ENCODE measurements around the gene B3GNT9. TPM values are rescaled to one million over a fixed set of nuclear protein-coding genes. Genes with fewer than 3 reads are reported as not detected.

Gene B3GNT9
- 33.4 and 51.1 TPM in 2 replicates for total RNA-seq

DNA sequence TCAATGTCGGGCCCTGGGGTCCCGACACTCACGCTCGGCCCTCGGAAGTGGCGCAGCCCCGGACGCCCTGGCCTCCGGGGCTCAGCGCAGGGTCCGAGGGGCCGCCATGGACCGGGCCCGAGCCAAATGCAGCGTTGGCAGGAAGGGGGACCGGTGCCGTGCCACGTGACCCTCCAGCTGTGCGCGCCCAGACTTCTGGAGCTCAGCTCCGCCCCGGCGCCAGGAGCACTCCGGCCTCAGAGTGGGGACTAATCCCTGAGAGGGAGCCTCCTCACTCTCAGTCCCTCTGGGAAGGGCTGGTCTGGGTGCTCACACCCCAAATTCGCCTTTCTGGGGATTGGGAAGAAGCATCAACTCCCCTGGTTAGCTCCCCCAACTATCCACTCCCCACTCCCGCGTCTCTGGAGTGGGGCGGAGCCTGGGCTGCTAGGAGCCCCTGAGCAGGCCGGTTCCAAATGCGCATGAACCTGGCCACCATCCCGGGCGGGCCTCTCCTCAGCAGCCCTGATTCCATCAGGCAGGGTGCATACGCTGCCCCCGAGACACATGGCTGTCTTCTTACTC is at the start of gene B3GNT9:
B3GNT9 (minus strand) TSS at position 166 of the 564 bp plus-strand sequence. CDS start 513 bp downstream, outside the sequence.

DNA sequence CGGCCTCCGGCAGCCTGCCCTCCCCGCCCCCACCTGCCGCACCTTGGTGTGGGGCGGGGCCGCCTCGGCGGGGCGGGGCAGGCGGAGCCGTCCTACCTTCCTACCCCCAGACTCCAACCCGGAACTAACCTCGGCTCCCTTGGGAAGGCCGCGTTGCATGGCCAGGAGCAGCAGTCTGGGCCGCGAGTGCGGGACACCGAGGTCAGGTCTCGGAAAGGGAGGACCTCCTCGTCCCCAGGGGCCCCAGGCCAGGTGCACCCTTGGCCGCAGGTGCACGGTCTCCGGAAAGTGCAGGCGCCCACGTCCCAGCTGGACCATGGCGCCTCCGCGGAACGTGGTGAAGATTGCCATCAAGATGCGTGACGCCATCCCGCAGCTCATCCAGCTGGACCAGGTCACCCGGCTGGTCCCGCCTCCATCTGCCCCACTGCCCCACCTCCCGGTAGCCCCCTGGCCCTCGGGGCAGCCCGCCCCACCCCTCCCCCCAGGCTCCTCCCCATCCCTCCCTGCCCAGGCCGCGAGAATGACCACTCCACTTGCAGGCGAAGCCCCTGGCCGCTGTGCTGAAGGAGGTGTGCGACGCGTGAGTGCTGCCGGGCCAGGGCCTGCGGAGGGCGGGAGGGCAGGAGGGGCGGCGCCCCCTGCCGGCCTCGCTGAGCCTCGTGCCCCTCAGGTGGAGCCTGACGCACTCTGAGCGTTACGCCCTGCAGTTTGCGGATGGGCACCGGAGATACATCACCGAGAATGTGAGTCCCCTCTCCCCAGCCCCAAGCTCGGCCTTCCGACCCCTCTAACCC is 48.4 kb upstream of the B3GNT9 start, which contains the start of gene ELMO3:
ELMO3 (plus strand) TSS at position 121 of the 797 bp plus-strand sequence; CDS start at position 317, 196 bp downstream.

GRCh38 chr16:67191995-67192681 is 41.3 kb upstream of the B3GNT9 start, which contains the start of gene E2F4:
TSS of gene E2F4 (plus strand) at chr16:67192155. CDS start at chr16:67192228, 73 bp downstream.

GRCh38 chr16:67190041-67190440 is 39.2 kb upstream of the B3GNT9 start, which contains the start of gene EXOC3L1:
TSS of gene EXOC3L1 (minus strand) at chr16:67190136. CDS start at chr16:67189676, 460 bp downstream.

GRCh38 chr16:67183627-67184452 is 33.0 kb upstream of the B3GNT9 start, which contains the start of gene MATCAP1:
TSS of gene MATCAP1 (minus strand) at chr16:67183963. CDS start at chr16:67180610, 3,353 bp downstream.

GRCh38 chr16:67170168-67170948 is 19.6 kb upstream of the B3GNT9 start, which contains the start of gene NOL3:
TSS of gene NOL3 (plus strand) at chr16:67170538.

GRCh38 chr16:67164599-67165061 is 13.8 kb upstream of the B3GNT9 start, which contains the start of gene HSF4:
TSS of gene HSF4 (plus strand) at chr16:67164745. CDS start at chr16:67164812, 67 bp downstream.

GRCh38 chr16:67109407-67110135 is 41.2 kb downstream of the B3GNT9 start, which contains the start of gene PHAF1:
TSS of gene PHAF1 (plus strand) at chr16:67109941. CDS start at chr16:67110176, 235 bp downstream.

Other genes starting within 250 kb of the B3GNT9 start
- gene CDH16, start 232.1 kb downstream of the B3GNT9 start, total RNA-seq: not detected in 2 replicates
- gene RRAD, start 225.5 kb downstream of the B3GNT9 start, total RNA-seq: 21.1 and 37.4 TPM in 2 replicates
- gene CIAO2B, start 216.6 kb downstream of the B3GNT9 start, total RNA-seq: 139 and 204 TPM in 2 replicates
- gene CES2, start 215.5 kb downstream of the B3GNT9 start, total RNA-seq: 18.4 and 32.4 TPM in 2 replicates
- gene CES3, start 189.7 kb downstream of the B3GNT9 start, total RNA-seq: 0.65 and 0.89 TPM in 2 replicates
- 1.3 and 3.0 TPM in 2 replicates for gene CES4A, start 162.4 kb downstream of the B3GNT9 start, total RNA-seq
- gene CBFB, start 121.8 kb downstream of the B3GNT9 start, total RNA-seq: 98.3 and 162 TPM in 2 replicates
- 12.2 and 20.3 TPM in 2 replicates for gene PHAF1, start 41.1 kb downstream of the B3GNT9 start, total RNA-seq
- gene TRADD, start 8.9 kb upstream of the B3GNT9 start, total RNA-seq: 16.5 and 19.0 TPM in 2 replicates
- gene FBXL8, start 9.0 kb upstream of the B3GNT9 start, total RNA-seq: 11.6 and 13.1 TPM in 2 replicates
- gene HSF4, start 13.7 kb upstream of the B3GNT9 start, total RNA-seq: 6.5 and 7.9 TPM in 2 replicates
- 21.1 and 22.9 TPM in 2 replicates for gene NOL3, start 19.5 kb upstream of the B3GNT9 start, total RNA-seq
- 9.8 and 12.4 TPM in 2 replicates for gene MATCAP1, start 33.0 kb upstream of the B3GNT9 start, total RNA-seq
- gene EXOC3L1, start 39.1 kb upstream of the B3GNT9 start, total RNA-seq: not detected in 2 replicates
- gene E2F4, start 41.2 kb upstream of the B3GNT9 start, total RNA-seq: 68.0 and 85.7 TPM in 2 replicates
- 0.30 and 0.42 TPM in 2 replicates for gene ELMO3, start 48.1 kb upstream of the B3GNT9 start, total RNA-seq
- gene TMEM208, start 76.1 kb upstream of the B3GNT9 start, total RNA-seq: 26.4 and 61.5 TPM in 2 replicates
- 8.0 and 25.0 TPM in 2 replicates for gene FHOD1, start 96.5 kb upstream of the B3GNT9 start, total RNA-seq
- gene SLC9A5, start 98.0 kb upstream of the B3GNT9 start, total RNA-seq: 1.5 and 2.4 TPM in 2 replicates
- gene PLEKHG4, start 128.5 kb upstream of the B3GNT9 start, total RNA-seq: 13.1 and 28.2 TPM in 2 replicates
- not detected in 2 replicates for gene KCTD19, start 175.7 kb upstream of the B3GNT9 start, total RNA-seq
- gene LRRC36, start 175.8 kb upstream of the B3GNT9 start, total RNA-seq: not detected in 2 replicates
- gene TPPP3, start 242.5 kb upstream of the B3GNT9 start, total RNA-seq: 0.46 and 0.59 TPM in 2 replicates